ENCODE data around the gene WDR37.
A peak's percentile ranks its signal among the peaks of the same experiment; 100 is the strongest.
"Not testable (repeated sequence)": the region's sequence is repeated elsewhere in the genome, so short reads cannot be mapped to it uniquely, and the experiment has no call there.

Gene WDR37

GRCh38 chr10:1109795-1110673 is 53.8 kb downstream of the WDR37 start:
- peak; percentile 32 for DNase-seq

DNA sequence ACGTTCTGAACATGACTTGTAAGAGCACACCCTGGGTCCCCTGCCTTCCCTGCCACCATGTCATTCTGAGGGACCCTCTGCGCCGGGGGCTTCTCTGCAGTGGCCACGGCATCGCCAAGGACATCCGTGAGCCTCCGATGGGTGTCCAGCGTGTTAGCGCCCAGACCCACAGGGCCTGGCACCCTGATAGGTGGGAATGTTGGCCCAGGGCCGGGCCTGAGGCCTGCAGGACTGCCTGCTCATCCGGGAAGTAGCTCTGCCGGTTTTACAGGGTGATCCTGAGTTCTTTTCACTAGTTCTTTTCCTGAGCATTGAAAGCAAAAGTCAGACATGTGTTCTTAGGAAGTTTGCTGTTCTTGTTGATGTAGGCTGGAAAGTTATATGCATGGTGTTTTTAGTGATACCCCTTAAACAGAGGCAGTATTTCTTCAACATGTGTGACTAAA is 54.5 kb downstream of the WDR37 start:
- DNase-seq: no peak

- no peak for DNase-seq
These were observed 58.1 kb downstream of the WDR37 start for GRCh38 chr10:1114315-1114714.

DNA sequence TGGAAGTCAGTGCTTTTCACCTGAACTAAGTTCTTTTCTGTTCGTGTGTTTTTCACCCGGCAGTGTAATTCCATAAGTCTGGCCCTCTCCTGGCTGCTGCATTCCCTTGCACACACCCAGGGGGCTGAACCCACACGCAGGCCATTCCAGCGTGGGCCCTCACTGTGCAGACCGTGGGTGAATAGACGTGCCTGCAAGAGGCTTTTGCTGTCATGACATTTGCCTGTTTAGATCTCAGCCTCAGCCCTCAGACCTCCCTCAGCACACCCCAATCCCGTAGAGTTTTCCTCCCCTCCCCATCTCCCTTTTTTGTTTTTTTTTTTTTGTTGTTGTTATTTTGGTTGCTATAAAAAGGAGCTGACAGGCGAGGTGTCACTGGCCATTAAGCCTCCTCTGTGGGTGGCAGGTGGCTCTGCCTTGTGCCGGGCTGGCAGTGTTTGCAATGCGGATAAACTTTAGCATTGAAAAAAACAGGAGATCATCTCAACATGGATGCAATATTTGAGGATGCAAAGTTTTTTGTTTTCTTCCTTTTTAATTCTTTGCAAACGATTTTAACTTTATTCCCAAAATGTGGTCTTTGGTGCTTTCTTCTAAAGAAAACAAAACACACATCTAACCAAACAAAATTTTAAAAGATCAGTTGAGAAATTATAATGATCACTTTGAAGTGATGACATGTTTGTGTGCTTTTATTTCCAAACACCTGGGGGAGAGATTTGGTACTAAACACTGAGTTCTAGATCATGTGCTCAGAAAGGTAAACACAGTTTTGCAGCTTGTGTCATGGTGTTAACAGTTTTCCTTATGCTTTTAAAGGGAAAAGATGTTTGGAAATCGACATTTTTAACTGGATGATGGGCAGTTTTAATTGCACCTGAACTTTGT is 58.8 kb downstream of the WDR37 start:
- no peak for DNase-seq

DNA sequence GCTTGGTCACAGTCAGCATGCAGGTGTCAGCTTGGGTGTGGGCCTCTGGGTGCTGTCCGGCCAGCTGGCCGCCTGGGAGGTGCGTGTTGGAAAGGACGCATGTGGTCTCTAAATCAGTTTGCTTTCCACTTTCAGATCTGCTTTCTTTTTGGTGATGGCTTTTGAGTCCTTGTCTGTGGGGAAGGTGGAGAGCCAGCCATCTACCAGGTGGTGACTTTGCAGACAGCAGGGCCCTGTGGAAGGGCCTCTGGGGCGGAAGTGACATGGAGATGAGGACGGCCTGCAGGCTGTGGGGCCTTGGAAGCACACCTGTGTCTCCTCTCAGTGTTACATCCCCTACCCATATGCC is 59.4 kb downstream of the WDR37 start:
- no peak for DNase-seq

- no peak for DNase-seq
These were observed 59.9 kb downstream of the WDR37 start for GRCh38 chr10:1116051-1116450.

DNA sequence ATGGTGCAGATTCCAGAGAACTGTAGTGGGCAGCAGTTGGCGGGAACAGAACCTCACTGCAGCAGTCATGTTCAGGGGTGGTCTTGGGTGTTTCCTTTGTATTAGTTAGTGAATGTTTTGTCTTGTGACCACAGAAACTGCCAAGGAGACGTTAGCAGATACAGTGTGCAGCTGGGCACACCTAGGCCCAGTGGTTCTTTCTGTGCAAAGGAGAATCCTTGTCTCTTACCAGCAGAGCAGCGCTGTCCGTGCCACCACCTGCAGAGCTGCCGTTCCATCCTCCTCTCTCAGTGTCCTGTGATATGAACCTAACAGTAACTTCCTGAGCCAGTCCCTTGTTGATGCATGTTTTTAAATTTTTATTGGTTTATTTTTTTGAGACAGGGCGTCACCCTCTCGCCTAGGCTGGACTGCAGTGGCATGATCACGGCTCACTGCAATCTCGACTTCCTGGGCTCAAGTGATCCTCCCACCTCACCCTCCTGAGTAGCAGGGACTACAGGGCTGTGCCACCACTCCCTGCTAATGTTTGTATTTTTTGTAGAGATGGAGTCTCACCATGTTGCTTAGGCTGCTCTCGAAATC is 60.6 kb downstream of the WDR37 start:
- no peak for DNase-seq

DNA sequence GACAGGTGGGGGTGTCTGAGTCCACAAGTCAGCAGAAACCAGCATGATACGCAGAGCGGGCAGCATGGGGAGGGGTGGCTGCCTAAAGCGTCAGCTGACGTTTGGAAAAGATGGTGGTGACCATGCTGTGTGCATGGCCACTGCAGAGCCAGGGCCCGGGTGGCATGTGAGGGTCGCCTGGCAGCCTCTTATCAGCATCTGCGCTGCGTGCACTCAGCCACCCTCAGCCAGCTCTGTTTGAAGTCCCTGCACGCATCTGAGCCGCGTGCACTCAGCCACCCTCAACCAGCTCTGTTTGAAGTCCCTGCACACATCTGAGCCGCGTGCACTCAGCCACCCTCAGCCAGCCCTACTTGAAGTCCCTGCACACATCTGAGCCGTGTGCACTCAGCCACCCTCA is 61.5 kb downstream of the WDR37 start:
- DNase-seq: no peak

- DNase-seq: not testable (repeated sequence)
These were observed 62.1 kb downstream of the WDR37 start for GRCh38 chr10:1118318-1118717.

DNA sequence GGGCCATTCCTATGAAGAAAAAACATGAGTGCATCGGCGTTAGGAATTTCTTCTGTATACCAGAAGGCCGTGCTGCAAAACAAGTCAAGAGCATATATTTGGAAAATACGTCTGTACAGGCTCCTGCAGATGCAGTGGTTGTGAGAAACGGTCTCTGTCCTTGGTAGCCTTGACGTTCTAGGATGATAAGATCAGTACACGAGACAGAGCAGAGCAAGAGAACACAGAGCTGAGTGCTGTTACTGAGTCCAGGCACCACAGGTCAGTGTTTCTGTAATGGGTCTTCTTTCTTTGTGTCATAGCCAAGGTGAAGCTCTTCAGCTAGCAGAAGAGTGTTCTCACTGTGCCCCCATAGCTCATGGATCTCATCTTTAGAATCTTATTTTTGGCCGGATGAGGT is 62.8 kb downstream of the WDR37 start:
- no peak for DNase-seq

DNA sequence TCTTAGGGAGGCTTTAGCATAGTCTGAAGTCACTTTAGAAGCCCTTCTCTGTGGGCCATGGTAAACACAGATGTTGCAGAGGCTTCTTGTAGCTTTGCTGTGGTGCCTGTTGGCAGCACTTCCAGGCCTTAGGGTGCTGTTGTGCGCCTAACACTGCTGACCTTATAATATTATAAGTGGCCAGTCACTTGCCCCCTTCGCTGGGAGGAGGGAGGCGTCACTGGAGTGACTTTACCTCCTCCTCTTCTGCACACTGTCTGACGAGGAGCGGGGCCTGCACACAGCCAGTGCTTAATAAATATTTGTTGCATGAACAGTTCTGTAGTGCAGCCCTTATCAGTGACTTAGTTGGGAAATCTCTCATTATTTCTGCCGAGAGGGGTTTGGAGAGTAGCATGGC is 63.3 kb downstream of the WDR37 start:
- DNase-seq: no peak

DNA sequence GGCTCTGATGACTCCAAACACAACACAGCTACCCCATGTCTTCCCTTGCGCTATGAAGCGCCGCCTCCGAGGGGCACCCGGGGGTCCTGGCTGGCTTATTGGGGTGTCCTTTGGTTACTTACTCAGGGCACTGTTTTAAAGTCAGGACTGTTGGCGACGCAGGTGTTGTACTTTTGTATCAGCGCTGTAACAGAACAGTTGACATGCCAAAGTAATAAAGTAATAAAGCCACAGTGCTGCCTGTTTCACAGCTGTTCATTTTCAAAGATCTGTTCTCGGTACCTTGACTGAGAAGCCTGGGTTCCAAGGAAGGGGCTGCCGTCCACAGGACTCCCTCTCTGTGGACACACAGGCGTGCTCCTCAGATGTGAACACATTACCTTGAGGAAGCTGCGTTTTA is 64.1 kb downstream of the WDR37 start:
- DNase-seq: no peak

- DNase-seq: no peak
These were observed 64.6 kb downstream of the WDR37 start for GRCh38 chr10:1120801-1121211.

GRCh38 chr10:1121271-1121970 is 65.2 kb downstream of the WDR37 start:
- DNase-seq: no peak

- DNase-seq: no peak
These were observed 66.2 kb downstream of the WDR37 start for GRCh38 chr10:1122349-1122748.

DNA sequence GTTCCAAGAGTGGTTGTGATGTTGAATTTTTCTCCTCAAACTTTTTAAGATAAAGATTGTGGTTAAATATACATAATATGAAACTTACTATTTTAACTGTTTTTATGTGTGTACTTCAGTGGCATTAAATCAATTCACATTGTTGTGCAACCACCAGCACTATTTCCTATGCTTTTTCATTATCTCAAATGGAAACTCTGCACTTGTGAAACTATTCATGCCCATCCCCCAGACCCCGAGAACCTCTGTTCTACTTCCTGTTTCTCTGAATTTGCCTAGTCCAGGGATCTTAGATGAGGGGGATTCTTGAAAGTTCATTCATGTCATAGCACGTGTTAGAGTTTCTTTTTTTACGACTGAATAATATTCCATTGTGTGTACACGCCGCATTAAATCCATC is 67.0 kb downstream of the WDR37 start:
- no peak for DNase-seq

- no peak for DNase-seq
These were observed 67.8 kb downstream of the WDR37 start for GRCh38 chr10:1123972-1124371.

GRCh38 chr10:1124796-1125195 is 68.6 kb downstream of the WDR37 start:
- DNase-seq: no peak

DNA sequence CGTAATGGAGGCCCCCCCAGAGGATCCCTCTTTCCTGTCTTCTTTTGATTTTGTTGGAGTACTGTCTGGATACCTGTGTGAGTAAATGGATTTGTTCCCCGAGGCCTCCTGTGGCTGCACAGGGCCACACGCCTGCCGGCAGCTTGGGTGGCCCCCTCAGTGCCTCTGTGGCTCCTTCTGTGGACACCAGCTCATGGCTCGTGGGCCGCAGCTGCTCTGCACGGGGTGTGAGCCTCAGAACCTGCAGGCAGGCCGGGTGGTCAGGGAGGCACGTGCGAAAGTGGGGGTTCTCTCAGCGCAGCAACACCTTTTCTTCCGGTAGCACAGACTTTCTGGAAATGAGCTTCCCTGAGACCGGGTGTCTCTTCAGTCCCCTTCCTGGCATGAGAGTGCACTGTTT is 70.3 kb downstream of the WDR37 start:
- no peak for DNase-seq

GRCh38 chr10:1127629-1128028 is 71.4 kb downstream of the WDR37 start:
- DNase-seq: no peak

- DNase-seq: no peak
These were observed 71.9 kb downstream of the WDR37 start for GRCh38 chr10:1128115-1128514.

- no peak for DNase-seq
These were observed 72.5 kb downstream of the WDR37 start for GRCh38 chr10:1128649-1129048.

- DNase-seq: no peak
These were observed 74.0 kb downstream of the WDR37 start for GRCh38 chr10:1130226-1130625.

Data from NCI-H1436 (cell line).